HG03196 (cell line): Measurements from ENCODE around the gene SHANK2.
"Not testable (repeated sequence)": the region's sequence is repeated elsewhere in the genome, so short reads cannot be mapped to it uniquely, and the experiment has no call there.

Experiments used
- ATAC-seq: cut with Tn5 transposase; IDR thresholded peaks from one replicate; pipeline ENCODE4 v1.9.1; 2021; ENCODE audit not compliant: unreplicated experiment

The SHANK2 gene

DNA sequence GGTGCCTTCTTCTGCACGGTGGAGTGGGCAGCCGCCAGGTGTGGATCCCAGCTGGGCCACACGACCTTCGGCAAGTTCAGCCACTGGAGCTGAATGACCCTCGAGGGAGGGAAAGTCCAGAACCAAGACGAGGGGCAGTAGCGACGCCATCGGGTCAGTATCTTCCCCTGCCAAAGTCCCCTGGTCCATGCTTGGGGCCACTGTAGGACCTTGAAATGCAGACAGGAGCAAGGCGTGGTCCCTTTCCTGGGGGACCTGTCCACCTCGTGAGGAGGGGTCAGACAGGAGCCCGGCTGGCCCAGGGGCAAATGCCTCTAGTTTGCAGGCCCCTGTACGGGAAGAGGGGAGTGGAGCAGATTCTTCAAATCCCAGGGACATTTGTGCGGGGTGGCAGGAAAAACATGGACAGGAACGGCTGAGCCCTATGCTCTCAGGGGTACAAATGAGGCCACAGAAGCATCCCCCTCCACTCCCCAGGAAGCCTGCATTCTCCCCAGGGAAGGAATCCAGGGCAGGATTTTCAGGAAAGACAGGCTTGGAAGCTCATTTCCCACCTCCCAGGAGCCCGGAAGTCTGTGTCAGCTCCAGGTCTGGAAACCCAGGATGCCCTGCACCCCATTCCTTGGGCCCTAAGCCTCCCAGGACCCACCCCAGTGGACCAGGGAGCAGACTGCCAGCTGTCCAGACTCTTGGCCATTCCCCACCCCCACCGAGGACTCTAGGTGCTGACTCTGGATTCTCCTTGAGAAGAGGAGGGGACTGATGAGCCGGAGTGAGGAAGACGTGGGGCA lies 6.6 kb downstream of the SHANK2 start:
- no peak for ATAC-seq

DNA sequence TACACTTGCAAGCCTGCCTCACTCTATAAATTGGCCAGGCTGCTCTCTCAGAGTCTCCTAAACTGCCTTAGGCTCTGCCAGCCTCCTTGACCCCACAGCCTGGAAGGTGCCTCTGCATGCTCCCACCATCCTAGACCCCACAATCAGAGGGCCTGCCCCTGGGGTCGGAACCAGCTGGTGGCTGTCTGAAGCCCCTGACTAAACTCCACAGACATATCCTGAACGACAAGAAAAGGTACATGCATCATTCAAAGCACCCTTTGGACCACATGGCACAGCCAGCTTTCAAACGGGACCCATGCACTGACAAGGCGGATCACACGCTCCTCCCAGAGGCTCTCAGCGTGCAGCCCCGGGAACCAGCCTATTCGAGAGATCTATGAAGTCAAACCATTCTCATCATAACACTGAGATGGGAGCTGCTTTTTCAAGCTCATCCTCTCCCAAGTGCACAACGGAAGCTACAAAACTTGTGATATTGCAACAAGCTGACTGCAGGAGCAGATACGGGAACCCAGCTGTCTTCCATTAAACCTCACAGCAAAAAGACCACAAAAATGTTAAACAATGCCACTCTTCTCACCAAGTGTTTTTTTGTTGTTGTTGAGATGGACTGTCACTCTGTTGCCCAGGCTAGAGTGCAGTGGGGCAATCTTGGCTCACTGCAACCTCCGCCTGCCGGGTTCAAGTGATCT lies 8.1 kb downstream of the SHANK2 start:
- no peak for ATAC-seq

DNA sequence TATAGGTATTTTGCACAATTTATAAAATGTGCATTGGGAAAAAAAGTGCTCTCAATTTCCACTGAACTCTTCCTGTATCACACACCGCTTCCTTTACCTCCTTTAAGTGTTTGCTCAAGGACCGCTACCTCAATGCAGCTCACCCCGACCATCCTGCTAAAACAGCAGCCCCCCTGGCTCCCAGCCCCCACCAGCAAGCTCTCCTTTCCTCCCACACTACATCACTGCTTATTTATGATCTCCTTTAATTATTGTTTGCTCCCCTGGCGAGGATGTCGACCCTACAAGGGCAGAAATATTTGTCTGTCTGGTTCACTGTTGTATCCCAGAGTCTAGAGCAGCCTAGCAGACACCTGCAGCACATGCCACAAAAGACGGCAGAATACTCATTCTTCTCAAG lies 10.0 kb downstream of the SHANK2 start:
- no peak for ATAC-seq

DNA sequence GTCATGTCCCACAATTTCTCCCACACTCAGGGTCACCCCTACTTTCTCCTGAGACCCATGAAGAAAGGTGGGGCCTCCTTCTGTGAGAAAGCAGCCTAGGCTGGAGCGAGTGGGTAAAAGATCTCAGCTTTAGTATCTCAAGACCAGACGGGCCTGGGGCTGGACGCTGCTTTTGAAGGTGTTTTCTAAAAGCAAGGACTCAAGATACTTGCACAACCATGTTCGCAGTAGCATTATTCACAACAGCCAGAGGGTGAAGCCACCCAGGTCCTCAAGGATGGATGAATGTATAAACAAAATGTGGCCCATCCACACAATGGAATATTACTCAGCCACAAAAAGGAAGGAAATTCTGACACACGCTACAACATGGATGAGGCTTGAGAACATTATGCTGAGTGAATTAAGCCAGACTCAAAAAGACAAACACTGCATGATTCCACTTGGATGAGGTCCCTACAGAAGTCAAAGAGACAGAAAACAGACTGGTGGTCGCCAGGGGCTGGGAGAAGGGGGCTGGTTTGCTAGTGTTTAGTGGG lies 10.6 kb downstream of the SHANK2 start:
- no peak for ATAC-seq

DNA sequence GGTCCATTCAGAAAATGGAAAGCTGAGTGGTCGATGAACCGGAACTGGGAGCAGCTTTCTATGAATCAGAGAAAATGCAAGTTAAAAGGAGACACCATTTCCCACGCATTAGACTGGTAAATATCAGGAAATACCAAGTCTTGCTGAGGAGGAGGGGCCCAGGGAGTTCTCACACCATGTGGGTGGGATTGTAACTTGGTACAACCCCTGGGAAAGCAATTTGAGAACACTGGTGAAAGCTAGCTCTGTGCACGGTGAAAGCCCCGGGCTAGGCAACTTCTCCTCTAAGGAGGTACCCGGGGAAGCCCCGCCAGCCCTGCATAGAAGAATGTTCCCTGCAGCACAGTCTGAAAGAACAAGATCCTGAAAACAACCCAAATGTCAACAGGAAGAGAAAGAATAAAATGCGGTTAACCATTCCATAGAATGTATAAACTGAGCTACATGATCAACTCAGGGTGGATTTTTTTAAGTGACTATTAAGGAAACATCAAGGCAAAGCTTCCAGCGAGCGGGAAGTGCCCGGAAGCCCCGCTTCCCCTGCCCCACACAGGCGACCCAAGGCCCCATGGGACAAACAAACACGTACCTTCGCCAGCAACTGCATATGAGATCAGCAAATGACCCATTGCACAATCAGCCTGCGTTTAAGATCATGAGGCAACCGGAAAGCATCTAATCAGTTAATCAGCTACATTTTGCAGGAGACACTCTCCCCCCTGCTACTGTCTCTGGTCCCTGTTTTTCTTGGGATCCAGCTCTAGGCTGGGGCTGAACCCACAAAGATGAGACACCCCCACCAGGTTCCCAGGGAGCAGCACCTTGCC lies 11.3 kb downstream of the SHANK2 start:
- ATAC-seq: peak; percentile 58

DNA sequence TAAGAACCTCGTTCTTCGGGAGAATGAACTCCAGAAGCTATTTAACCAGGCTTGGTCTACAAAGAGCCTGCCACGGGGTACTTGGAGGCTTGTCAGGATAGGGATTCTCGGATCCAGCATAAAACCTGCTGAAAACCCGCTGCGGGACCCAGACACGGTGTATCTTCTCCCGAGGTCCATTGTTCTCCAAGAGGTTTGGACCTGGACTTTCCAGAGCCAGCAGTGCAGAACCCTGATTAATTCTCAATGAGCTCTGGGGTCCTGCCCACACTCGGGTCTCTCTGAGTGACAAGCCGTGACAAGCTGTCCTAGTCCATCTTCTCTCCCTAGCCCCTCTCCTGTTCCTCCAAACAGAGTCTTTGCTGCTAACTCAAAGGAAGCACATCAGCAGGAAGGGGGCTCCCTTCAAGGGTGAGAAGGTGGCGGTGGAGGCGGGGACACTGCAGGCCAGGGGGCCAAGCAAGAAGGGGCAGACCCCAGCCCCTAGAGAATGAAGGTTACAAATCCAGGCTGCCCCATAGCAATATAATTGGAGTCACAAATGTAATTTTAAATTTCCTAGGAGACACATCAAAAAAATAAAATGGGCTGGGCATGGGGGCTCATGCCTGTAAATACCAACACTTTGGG lies 12.2 kb downstream of the SHANK2 start:
- no peak for ATAC-seq

DNA sequence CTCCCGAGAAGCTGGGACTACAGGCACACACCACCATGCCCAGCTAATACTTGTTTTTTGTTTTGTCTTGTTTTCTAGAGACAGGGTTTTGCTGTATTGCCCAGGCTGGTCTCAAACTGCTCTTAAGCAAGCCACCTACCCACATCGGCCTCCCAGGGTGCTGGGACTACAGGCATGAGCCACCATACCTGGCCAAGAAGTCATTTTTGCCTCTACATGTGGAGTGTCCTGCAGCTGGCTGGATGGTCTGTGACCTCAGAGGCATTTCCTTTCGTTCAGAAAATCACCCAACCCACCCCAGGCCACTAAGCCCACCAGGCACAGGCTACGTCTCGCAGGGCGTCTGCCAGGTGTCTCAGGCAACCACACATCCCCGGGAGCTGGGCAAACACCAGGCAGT lies 12.8 kb downstream of the SHANK2 start:
- ATAC-seq: no peak

DNA sequence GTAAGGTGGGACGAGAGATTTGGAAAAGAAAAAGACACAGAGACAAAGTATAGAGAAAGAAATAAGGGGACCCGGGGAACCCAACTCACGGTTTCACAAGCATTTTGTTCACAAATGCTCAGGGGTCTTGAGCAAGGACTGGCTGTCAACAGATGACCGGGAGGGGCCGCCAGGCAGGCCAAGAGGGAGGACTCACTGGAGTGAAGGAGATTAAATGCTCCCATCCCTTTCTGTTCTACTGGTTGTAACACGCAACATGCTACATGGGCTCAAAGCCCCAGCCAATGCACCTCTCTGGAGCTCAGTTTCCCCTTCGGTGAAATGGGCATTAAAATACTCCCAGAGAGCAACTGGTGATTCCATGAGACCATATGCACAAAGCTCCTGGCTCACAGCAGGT lies 13.4 kb downstream of the SHANK2 start:
- ATAC-seq: no peak

DNA sequence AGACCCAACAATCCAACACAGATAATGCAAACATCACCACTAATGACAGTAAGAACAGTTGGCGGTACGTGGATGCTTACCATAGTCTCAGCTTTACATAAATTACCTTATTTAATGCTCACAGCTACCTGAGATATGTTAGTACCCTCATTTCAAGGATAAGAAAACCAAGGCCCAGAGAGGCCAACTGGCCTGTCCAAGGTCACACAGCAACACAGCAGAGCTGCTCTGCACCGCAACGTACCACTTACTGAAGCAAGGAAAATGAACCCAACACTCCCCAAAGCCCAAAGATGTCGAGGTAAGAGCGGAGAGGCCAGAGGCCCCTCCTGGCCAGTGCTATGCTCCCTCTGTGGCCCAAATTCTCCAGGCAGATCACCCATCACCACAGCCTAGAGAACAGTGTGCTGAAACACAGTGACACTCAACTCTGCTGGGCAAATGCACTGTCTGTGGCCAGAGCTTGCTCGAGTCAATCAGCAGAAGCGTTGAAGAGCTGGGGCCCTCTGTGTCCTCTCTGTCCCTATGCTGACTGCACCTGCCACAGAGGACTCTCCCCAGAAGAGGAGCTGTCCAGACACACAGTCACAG lies 14.0 kb downstream of the SHANK2 start:
- ATAC-seq: no peak

DNA sequence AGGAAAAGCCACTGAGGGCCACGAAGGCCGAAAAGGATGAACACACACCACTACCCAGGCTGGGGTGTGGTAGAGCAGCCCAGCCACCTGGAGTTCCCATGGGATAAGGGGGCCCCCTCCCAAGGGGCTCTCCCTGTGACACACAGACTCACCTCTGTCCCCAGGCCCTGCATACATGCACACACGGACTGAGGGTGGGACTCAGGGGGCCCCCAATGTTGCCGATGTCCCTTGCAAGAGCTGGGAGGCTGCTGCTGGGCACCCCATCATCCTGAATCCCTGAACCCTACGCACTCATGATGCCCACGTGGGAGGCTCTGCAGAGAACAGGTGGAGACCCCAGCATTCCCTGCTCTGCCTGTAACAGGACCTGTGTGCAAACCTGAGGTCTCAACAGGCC lies 14.5 kb downstream of the SHANK2 start:
- no peak for ATAC-seq

DNA sequence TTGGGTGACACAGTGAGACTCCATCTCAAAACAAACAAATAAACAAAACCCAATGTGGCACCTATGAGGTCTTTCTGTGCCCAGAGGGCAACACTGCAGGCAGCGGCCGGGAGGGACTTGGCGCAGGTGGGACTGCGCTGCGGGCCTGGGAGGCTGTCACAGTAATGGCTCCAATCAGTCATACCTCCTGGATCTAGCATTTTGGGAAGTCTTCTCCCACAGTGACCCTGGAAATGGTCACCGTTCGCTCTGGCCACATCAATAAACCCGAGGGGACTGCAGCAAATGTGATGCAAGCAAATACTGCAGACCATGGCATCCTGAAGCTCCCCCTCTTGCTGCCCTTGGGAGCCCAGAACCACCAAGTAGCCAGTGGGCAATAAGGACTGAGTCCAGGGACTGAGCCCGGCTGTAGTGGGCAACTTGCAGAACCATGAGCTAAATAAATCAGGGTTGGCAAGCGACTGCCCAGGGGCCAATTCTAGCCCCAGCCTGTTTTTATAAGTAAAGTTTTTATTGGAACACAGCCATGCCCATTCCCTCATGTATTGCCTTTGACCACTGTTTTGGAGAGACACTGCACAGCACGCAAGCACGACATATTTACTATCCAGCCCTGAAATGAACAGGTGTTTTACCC lies 15.4 kb downstream of the SHANK2 start:
- no peak for ATAC-seq

DNA sequence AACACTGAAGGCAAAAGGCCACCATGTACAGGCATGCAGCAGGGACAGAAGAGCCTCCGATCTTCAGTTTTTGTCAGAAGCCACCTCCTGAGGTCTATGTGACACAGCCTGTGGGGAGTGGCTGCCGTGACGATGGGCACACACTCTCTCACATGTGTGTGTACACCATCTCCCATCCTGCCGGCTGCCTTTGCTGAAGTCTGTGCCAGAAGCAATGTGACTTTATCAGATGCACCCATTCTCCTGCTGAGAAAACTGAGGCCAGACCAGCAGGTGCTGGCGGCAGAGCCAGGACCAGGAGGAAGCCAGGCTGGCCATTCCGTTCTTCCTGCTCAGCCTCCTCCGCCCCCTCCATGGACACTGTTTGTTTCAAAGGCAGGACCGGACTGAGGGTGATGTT lies 16.7 kb downstream of the SHANK2 start:
- ATAC-seq: no peak

DNA sequence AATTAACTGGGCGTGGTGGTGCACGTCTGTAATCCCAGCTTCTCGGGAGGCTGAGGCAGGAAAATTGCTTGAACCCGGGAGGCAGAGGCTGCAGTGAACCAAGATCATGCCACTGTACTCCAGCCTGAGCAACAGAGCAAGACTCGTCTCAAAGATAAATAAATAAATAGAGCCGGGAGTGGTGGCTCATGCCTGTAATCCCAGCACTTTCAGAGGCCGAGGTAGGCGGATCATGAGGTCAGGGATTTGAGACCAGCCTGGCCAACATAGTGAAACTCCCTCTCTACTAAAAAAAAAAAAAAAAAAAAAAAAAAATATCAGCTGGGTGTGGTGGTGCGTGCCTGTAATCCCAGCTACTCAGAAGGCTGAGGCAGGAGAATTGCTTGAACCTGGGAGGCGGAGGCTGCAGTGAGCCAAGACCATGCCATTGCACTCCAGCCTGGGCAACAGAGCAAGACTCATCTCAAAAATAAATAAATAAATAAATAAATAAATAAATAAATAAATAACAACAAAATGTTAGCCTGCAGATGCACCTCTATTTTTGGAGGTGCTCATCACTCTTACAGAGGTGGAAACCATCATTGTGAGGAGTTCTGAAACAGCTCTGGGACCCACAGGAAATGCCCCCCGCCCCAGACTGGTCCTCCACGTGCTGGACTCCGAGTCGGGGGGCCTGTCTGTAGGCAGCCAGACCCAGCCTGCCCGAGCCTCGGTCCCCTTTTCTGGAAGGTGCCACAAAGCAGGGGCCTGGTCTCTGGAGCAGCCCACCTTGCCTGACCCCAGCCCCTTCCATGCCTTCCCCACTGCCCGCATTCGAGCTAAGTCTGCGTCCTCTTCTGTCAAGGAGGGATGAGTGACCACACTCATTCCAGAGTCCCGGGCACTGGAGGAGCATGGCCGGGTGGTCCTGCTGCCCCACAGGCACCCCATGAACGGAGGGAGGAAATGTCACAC lies 18.2 kb downstream of the SHANK2 start:
- ATAC-seq: not testable (repeated sequence)

DNA sequence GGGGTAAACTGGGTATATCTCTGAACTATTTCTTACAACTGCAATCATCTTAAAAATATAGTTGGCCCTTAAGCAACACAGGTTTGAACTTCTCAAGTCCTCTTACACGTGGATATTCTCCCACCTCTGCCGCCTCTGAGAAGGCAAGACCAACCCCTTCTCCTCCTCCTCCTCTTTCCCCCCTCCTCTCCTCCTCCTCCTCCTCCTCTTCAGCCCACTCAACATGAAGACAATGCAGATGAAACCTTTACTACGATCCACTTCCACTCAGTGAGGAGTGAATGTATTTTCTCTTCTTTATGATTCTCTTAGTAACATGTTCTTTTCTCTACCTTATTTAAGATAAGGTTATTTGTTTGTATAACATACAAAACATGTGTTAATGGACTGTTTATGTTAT lies 20.0 kb downstream of the SHANK2 start:
- ATAC-seq: no peak

DNA sequence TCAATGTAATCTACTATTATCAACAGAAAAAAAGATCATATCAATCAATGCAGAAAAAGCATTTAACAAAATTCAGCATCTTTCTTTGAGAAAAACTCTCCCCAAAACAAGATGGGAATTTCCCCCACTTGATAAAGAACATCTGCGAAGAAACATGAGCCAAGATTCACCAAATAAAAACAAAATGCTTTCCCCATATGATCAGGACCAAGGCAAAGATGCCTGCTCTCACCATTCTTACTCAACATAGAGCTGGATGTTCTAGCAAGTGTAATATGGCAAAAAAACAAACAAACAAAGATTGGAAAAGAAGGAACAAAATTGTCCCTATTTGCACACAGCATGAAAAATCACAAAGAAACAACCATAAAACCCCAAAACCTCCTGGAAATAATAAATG lies 23.4 kb downstream of the SHANK2 start:
- ATAC-seq: no peak

DNA sequence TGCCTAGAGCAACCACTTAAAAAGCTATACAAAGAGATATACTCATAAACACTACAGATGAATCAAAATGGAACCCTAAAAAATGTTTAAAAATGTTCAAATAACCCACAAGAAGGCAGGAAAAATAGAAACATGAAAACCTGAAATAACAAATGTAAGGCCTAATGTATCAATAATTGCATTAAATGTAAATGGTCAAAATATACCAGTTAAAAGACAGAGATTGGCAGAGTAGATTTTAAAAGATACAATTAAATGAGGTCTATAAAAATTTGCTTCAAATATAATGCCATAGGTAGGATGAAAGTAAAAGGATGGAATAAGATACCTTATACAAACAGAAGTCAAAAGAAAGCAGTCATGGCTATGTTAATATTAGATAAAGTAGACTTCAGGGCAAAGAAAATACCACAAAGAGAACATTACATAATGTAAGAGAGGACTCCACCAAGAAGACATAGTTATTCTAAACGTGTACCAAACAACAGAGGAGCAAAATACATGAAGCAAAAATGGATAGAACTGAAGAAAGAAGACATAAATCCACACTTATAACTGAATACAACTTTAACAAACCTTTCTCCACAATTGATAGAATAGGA lies 25.2 kb downstream of the SHANK2 start:
- ATAC-seq: no peak

DNA sequence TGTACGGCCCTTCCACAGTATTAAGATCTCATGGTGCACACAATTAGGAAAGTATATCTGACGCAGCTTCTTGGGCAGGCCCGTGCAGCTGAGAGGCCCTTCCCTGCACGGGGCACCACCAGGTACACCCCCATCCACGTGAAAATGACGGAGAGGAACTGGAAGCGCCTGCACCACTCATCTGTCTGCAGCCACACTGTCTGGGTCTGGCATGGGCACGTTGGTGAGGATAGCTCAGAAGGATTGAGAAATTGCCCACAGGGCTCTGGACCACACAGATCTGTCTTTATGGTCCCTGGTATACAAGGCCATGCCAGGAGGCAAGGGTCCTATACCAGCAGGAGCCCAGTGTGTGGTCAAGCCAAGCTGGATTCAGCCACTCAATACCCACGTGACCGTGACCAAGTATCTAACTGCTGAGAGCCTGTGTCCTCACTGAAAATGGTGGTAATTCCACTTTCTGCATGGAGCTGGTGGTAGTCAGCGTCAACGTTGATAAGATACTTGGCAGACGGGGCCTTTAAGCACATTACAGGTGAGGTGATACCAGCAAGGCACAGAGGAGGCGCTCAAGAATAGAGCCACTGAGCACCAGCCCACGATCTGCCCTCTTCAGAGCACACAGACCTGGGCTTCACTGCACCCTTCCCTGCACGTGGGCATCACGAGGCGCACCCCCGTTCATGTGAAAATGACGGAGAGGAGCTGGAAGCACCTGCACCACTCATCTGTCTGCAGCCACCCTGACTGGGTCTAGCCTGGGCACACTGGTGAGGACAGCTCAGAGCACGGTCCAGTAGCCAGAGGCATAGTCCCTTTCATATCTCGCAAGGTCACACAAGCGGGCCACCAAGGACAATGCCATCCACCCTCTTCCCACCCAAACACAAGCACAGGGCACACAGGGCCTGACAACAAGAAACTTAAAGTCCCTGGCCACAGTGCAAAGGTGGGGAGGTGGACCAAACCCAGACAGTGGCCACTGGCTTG lies 28.4 kb downstream of the SHANK2 start:
- no peak for ATAC-seq

DNA sequence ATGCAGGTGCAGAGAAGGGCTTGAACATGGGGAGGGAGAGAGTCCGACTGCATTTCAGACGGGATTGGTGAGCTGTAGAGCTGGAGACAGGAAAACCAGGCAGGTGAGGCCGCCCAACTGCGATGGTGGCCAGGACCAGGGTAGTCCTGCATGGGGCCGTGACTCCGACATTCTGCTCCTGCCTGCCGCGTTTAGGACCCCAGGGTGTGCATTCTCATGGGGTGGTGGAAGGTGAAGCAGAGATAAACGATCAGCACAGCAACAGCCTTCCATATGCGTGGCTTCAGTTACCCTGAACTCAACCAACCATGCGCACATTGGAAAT lies 29.3 kb downstream of the SHANK2 start:
- no peak for ATAC-seq
